Astrocyte of the cerebellum (primary cell): Measurements from ENCODE around the gene SULF2.

Experiments used
- DNase-seq: peaks from one replicate; pipeline ENCODE4 v3.0.0-alpha.2; 2011; ENCODE audit warnings: low read depth
- H3K4me3 ChIP-seq: 2 replicates; pipeline ENCODE4 v1.5.1; 2011; ENCODE audit warnings: mild to moderate bottlenecking, low read depth, low read length, moderate library complexity
- CTCF ChIP-seq: IDR thresholded peaks from 2 replicates; pipeline ENCODE4 v1.5.1; 2012; ENCODE audit warnings: low read length, low read depth, moderate library complexity, mild to moderate bottlenecking; ENCODE audit errors: missing control alignments
- in situ Hi-C: cut with HindIII; loops from 2 replicates; pipeline ENCODE4 v1.10.0; 2017; ENCODE audit warnings: low sequenced_read_pairs

Gene SULF2

GRCh38 chr20:47659904-47660601 is 125.2 kb downstream of the SULF2 start:
- H3K4me3 ChIP-seq, result no peak overlapping the region
- in situ Hi-C loops, result no loop called here
- no peak for DNase-seq
- no peak for TF ChIP-seq CTCF

- in situ Hi-C loops, result no loop called here
- DNase-seq, result no peak
- TF ChIP-seq CTCF, result no peak
- H3K4me3 ChIP-seq, result no peak overlapping the region
Observed at GRCh38 chr20:47656318-47656717, 129.0 kb downstream of the SULF2 start.

GRCh38 chr20:47655635-47656034 is 129.6 kb downstream of the SULF2 start:
- no peak for TF ChIP-seq CTCF
- in situ Hi-C loops, result no loop called here
- no peak for DNase-seq
- H3K4me3 ChIP-seq, result no peak overlapping the region

GRCh38 chr20:47654370-47654769 is 130.9 kb downstream of the SULF2 start:
- no peak overlapping the region for H3K4me3 ChIP-seq
- DNase-seq, result no peak
- in situ Hi-C loops, result no loop called here
- TF ChIP-seq CTCF, result no peak

GRCh38 chr20:47653869-47654268 is 131.4 kb downstream of the SULF2 start:
- DNase-seq, result no peak
- in situ Hi-C loops, result no loop called here
- no peak for TF ChIP-seq CTCF
- no peak overlapping the region for H3K4me3 ChIP-seq

- TF ChIP-seq CTCF, result no peak
- in situ Hi-C loops, result no loop called here
- H3K4me3 ChIP-seq, result no peak overlapping the region
- DNase-seq, result no peak
Observed at GRCh38 chr20:47652794-47653193, 132.5 kb downstream of the SULF2 start.
